Measurements from ENCODE around the gene PRKCE.

DNA sequence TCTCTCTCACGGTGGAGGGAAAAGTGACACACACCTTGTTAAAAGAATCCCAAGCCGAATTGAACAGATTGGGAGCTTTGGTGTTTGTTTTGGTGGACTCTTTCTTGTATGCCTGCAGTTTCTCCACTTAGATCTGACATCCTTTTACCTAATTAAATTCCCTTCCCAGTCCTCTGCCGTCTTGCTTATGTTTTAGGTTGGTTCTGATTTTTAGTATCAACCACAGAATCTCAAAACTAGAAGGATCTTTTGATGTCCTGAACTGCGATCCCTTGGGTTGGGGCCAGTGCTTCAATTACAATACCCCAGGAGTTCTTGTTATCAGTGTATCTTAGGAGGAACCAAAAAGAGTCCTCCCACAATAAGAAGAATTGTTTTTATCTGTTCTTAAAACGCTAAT lies 112.3 kb downstream of the PRKCE start:
- no peak for TF ChIP-seq CTCF (IDR thresholded peaks at IDR 0.05 in 2 of 3, conservative IDR thresholded peaks at IDR 0.05 in 1 of 3; ENCODE audit: borderline replicate concordance in 1 of 3, insufficient read depth in 1 of 3, low read depth in 2 of 3, low read length in 2 of 3)
- TF ChIP-seq POLR2AphosphoS5 (IDR thresholded peaks at IDR 0.05; ENCODE audit: low read depth, low read length): no peak
